ENCODE data around the gene PIK3R2. TPM values are rescaled to one million over a fixed set of nuclear protein-coding genes. Genes with fewer than 3 reads are reported as not detected.

The PIK3R2 gene
- total RNA-seq, 1 donor from 2014 or later = 41.4 TPM

GRCh38 chr19:18120127-18120526 is 32.8 kb upstream of the PIK3R2 start:
- H3K27me3 ChIP-seq (ENCODE audit: control insufficient read depth, insufficient read depth, low read length) = no peaks in the 10 kb centered on the region
- H3K4me3 ChIP-seq (ENCODE audit: low read depth, low read length) = no peak overlapping the region
- H3K36me3 ChIP-seq (ENCODE audit: control insufficient read depth, insufficient read depth, low read length) = peaks cover 2% of the 10 kb centered on the region
- TF ChIP-seq CTCF (IDR thresholded peaks at IDR 0.05; ENCODE audit: insufficient read depth, low read length, poor library complexity, severe bottlenecking) = no peak
- DNase-seq (ENCODE audit: low read depth) = no peak

- Histone ChIP-seq H3K36me3 (ENCODE audit: control insufficient read depth, insufficient read depth, low read length) (peaks cover 2% of the 10 kb centered on the region), H3K4me3 (ENCODE audit: low read depth, low read length) (no peak overlapping the region), H3K27me3 (ENCODE audit: control insufficient read depth, insufficient read depth, low read length) (no peaks in the 10 kb centered on the region)
- DNase-seq (ENCODE audit: low read depth) = no peak
- TF ChIP-seq CTCF (IDR thresholded peaks at IDR 0.05; ENCODE audit: insufficient read depth, low read length, poor library complexity, severe bottlenecking) = no peak
Observed at GRCh38 chr19:18121166-18121565, 31.8 kb upstream of the PIK3R2 start.

- TF ChIP-seq CTCF (IDR thresholded peaks at IDR 0.05; ENCODE audit: insufficient read depth, low read length, poor library complexity, severe bottlenecking) = no peak
- Histone ChIP-seq H3K36me3 (ENCODE audit: control insufficient read depth, insufficient read depth, low read length) (peaks cover 2% of the 10 kb centered on the region), H3K27me3 (ENCODE audit: control insufficient read depth, insufficient read depth, low read length) (no peaks in the 10 kb centered on the region), H3K4me3 (ENCODE audit: low read depth, low read length) (no peak overlapping the region)
- no peak for DNase-seq (ENCODE audit: low read depth)
Observed at GRCh38 chr19:18122424-18122823, 30.5 kb upstream of the PIK3R2 start.

GRCh38 chr19:18122860-18123795 is 29.8 kb upstream of the PIK3R2 start:
- H3K27me3 ChIP-seq (ENCODE audit: control insufficient read depth, insufficient read depth, low read length) = no peaks in the 10 kb centered on the region
- TF ChIP-seq CTCF (IDR thresholded peaks at IDR 0.05; ENCODE audit: insufficient read depth, low read length, poor library complexity, severe bottlenecking) = no peak
- DNase-seq (ENCODE audit: low read depth) = no peak
- H3K36me3 ChIP-seq (ENCODE audit: control insufficient read depth, insufficient read depth, low read length) = peaks cover 2% of the 10 kb centered on the region
- H3K4me3 ChIP-seq (ENCODE audit: low read depth, low read length) = no peak overlapping the region

GRCh38 chr19:18123819-18124218 is 29.1 kb upstream of the PIK3R2 start:
- no peak for TF ChIP-seq CTCF (IDR thresholded peaks at IDR 0.05; ENCODE audit: insufficient read depth, low read length, poor library complexity, severe bottlenecking)
- no peak for DNase-seq (ENCODE audit: low read depth)
- H3K36me3 ChIP-seq (ENCODE audit: control insufficient read depth, insufficient read depth, low read length) = peaks cover 2% of the 10 kb centered on the region
- H3K4me3 ChIP-seq (ENCODE audit: low read depth, low read length) = no peak overlapping the region
- no peaks in the 10 kb centered on the region for H3K27me3 ChIP-seq (ENCODE audit: control insufficient read depth, insufficient read depth, low read length)
